Lower leg skin (tissue), 4 donors: ENCODE measurements around the gene FANCL. TPM values are rescaled to one million over a fixed set of nuclear protein-coding genes. Genes with fewer than 3 reads are reported as not detected.

Experiments used
- DNase-seq, 2 donors: peaks; one replicate each; pipeline ENCODE4 v3.0.0-alpha.2; 2019; ENCODE audit warnings: low spot score in 2 of 2
- H3K4me3 ChIP-seq: fragments of 200-600 bp; sonication (generic); 2 replicates; pipeline ENCODE4 v1.5.1; 2017; ENCODE audit warnings: mild to moderate bottlenecking, low read depth; ENCODE audit not compliant: poor library complexity, severe bottlenecking
- POLR2A ChIP-seq, 2 donors: fragments of 450-650 bp; IDR thresholded peaks; one replicate each; pipeline ENCODE4 v1.6.1; 2016 to 2017; ENCODE audit warnings: antibody characterized with exemption in 2 of 2, mild to moderate bottlenecking in 1 of 2, moderate library complexity in 1 of 2
- WGBS, 2 donors: methylation state at CpG; one replicate each; pipeline ENCODE4 v1.1.5; 2018; 5-methylcytosine and 5-hydroxymethylcytosine counted together
- intact Hi-C: fragments of 100-400 bp; cut with DNase I; formaldehyde crosslinking; loops from one replicate; pipeline ENCODE4 v1.15.0; 2023; ENCODE audit warnings: low total_unique reads
- total RNA-seq, 4 donors: library from RNA; depleted of rRNA; stranded (reverse); fragments of >200 nt; gene quantifications; one replicate each; pipeline ENCODE4 v1.1.0, GENCODE V29; 2016
- TF ChIP-seq, protein P1 (sequence below), 3 donors: fragments of 450-650 bp; IDR thresholded peaks; one replicate each; pipeline ENCODE4 v1.5.1; 2016; ENCODE audit warnings: antibody characterized with exemption in 3 of 3, mild to moderate bottlenecking in 3 of 3, moderate library complexity in 2 of 3

The FANCL gene
- total RNA-seq, 4 donors from 2014 or later: 8.2 to 11.1 (median 9.3) TPM

GRCh38 chr2:58135861-58136260 lies 105.3 kb downstream of the FANCL start:
- intact Hi-C loops: no loop called here
- TF ChIP-seq POLR2A (IDR thresholded peaks at IDR 0.05): no peak
- TF ChIP-seq, protein P1, sequence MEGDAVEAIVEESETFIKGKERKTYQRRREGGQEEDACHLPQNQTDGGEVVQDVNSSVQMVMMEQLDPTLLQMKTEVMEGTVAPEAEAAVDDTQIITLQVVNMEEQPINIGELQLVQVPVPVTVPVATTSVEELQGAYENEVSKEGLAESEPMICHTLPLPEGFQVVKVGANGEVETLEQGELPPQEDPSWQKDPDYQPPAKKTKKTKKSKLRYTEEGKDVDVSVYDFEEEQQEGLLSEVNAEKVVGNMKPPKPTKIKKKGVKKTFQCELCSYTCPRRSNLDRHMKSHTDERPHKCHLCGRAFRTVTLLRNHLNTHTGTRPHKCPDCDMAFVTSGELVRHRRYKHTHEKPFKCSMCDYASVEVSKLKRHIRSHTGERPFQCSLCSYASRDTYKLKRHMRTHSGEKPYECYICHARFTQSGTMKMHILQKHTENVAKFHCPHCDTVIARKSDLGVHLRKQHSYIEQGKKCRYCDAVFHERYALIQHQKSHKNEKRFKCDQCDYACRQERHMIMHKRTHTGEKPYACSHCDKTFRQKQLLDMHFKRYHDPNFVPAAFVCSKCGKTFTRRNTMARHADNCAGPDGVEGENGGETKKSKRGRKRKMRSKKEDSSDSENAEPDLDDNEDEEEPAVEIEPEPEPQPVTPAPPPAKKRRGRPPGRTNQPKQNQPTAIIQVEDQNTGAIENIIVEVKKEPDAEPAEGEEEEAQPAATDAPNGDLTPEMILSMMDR (IDR thresholded peaks at IDR 0.05): no peak
- no peak for DNase-seq
- 80 to 88% methylated on average over 2 of the region's 2 CpGs for WGBS, 2 donors
- no peak overlapping the region for H3K4me3 ChIP-seq

- H3K4me3 ChIP-seq: no peak overlapping the region
- intact Hi-C loops: no loop called here
- no peak for DNase-seq
- TF ChIP-seq, protein P1 (IDR thresholded peaks at IDR 0.05): no peak
- TF ChIP-seq POLR2A (IDR thresholded peaks at IDR 0.05): no peak
These were observed 107.7 kb downstream of the FANCL start for GRCh38 chr2:58133395-58133794.

DNA sequence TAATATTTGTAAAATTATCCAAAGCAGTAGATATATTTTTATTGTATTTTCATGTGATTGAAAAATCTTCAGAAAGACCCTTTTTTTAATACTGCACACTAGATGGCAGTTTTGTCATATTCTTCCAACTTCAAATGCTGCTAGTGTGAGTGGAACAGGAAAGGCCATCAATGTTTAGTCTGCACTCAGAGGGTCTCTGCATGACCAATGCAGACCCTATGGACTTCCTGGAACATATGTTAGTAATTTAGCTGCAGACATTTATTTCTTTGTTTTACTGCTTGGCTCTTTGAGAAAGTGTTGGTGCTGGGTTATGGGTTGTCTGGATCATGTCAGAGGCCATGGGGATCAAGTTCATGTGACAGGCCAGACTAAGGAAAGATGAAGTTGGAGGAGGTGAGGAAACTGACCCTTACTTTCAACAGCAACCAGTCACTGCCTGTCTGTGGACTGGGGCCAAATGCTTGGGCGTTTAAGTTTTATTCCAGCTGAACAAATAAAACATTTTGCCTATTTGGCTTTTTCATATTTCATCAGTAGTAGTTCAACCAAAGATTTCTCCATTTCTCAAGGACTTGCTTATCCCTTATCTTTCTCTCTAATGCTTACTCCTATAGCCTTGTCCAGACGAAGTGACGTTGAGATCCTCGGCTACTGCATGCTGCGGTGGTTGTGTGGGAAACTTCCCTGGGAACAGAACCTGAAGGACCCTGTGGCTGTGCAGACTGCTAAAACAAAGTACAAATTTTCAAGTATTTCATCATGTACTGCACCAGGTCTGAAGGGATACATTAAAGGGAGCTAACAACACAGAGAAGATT lies 109.7 kb downstream of the FANCL start:
- no peak overlapping the region for H3K4me3 ChIP-seq
- WGBS, 2 donors: 79 to 81% methylated on average over 5 of the region's 5 CpGs
- intact Hi-C loops: no loop called here
- no peak for DNase-seq
- TF ChIP-seq, protein P1 (IDR thresholded peaks at IDR 0.05): no peak
- TF ChIP-seq POLR2A (IDR thresholded peaks at IDR 0.05): no peak

GRCh38 chr2:58130238-58130637 lies 110.9 kb downstream of the FANCL start:
- DNase-seq: no peak
- intact Hi-C loops: no loop called here

GRCh38 chr2:58127111-58127510 lies 114.0 kb downstream of the FANCL start:
- H3K4me3 ChIP-seq: no peak overlapping the region
- intact Hi-C loops: no loop called here
- DNase-seq: no peak
- 91 to 97% methylated on average over 3 of the region's 3 CpGs for WGBS, 2 donors
- TF ChIP-seq, protein P1 (IDR thresholded peaks at IDR 0.05): no peak
- TF ChIP-seq POLR2A (IDR thresholded peaks at IDR 0.05): no peak

More at GRCh38 chr2:58130238-58130637, 110.9 kb downstream of the FANCL start:
- TF ChIP-seq POLR2A (IDR thresholded peaks at IDR 0.05): no peak
- TF ChIP-seq, protein P1 (IDR thresholded peaks at IDR 0.05): no peak
- H3K4me3 ChIP-seq: no peak overlapping the region
- WGBS, 2 donors: 78 to 87% methylated on average over 2 of the region's 2 CpGs
